GM08714 (cell line): ENCODE results near the gene MAN1C1.
A peak's percentile ranks its signal among the peaks of the same experiment; 100 is the strongest.

Source experiments
- H3K4me3 ChIP-seq: fragments of 200-500 bp; sonication (Bioruptor generic); 2 replicates; pipeline ENCODE4 v1.5.1; 2014; ENCODE audit warnings: mild to moderate bottlenecking, low read length, inconsistent platforms
- ZNF274 ChIP-seq: IDR thresholded peaks from 2 replicates; pipeline ENCODE4 v1.6.1; 2012; ENCODE audit warnings: mild to moderate bottlenecking, low read depth, low read length

Gene MAN1C1

DNA sequence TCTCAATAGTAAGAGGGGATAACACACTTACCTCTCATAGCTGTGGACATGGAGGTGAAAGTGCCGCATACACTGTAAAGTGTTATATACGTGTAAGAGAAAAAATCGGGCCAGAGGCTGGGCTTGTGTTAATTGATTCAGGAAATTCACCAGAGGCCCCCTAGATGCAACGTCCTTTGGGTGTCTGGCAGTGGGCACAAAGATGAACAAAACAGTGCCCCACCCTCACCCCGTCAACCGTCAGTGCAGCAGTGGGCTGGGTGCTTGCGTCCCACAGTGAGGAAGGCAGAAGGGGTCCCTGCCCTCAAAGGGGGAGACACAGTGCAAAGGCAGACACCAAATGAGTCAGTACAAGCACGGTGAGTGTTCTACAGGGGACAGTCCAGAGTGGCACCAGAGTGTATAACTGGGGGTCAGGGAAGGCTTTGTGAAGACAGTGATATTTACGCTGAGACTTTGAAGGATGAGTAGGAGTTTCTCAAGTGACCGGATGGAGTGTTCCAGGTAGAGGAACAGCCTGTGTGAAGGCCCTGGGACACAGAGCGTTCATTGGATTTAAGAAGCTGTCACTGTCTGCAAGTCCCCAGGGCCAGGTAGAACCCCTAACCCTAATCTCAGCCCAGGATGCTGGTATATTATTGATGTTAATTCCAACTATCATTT lies 196.6 kb downstream of the MAN1C1 start:
- TF ChIP-seq ZNF274: no peak
- no peak overlapping the region for H3K4me3 ChIP-seq

DNA sequence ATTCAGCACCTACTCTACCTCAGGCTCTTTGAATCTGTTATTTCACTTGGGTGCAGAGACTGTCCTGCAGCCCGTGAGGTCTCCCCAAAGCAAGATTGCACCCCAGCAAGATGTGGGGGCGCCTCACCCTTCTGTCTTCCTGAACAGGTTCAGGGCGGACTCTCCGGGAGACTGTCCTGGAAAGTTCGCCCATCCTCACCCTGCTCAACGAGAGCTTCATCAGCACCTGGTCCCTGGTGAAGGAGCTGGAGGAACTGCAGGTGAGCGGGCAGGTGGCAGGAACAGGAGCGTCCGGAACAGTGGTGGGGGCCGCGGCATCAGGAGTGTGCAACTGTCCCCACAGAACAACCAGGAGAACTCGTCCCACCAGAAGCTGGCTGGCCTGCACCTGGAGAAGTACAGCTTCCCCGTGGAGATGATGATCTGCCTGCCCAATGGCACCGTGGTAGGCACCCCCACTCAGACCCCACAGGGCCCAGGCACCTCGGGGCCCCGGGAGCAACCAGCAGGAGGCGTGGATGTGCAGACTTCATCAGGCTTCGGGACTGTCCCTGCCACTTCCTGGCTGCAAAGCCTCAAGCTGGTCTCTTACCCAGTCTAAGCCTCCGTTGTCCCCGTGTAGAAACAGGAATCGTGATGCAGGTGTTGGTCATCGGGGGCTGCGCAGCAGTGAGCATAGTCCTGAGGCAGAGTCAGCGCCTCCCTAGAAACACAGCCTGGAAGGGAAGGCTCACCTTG lies 197.3 kb downstream of the MAN1C1 start:
- H3K4me3 ChIP-seq: no peak overlapping the region
- TF ChIP-seq ZNF274: no peak

DNA sequence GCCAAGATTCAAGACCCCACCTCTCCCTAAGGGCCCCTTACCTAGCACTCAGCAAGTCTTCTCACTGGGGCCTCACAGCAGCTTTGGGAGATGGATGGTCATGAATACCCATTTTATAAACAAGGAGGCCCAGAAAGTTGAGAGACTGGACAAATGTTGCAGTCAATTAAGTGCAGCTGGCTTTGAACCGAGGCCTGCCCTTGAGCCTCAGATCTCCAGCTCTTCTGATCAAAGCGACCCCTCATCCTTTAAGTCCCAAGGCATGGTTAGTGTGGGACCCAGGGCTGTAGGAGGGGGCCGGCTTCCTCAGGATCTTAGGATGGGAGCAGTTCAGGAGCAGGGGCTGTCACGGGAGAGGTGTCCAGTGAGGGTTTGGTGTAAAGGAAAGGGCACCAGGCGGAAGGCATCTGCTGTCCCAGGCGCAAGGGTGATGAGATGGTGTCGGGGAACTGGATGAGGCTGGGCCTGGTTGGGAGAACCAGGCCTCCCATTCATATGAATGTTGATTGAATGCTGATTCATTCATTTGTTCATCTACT lies 198.0 kb downstream of the MAN1C1 start:
- H3K4me3 ChIP-seq: no peak overlapping the region
- no peak for TF ChIP-seq ZNF274

DNA sequence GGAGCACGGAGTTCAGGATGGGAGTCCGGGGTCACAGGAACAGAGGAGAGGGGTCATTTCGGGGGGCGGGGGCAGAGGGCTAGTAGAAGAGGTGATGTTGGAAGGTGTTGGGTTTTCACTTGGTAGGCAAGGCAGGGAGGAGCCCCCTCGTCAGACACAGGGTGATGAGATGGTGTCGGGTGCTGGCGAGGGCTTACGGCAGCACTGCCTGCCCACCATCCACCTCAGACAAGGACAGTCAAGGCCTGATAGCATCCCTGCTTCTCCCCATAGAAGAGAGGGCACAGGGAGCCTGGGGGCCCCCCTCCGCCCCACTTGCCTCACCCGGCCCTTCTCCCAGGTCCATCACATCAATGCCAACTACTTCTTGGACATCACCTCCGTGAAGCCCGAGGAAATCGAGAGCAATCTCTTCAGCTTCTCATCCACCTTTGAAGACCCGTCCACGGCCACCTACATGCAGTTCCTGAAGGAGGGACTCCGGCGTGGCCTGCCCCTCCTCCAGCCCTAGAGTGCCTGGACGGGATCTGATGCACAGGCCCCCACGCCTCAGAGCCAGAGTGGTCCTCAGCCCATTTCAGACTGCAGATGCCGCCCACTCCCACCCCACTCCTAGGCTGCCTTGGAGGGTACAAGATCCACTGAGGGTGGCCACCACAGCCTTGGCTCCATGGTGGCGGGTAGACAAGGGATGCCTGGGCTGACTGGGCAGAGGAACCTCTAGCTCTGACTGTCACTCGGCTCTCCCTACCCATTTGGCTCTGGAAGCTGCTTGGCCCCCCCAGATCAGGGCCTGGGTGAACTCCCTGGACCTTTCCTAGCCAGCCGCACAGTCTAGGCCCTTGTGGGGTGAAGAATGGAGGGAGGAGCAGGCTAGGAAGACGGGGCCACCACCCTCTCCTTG lies 198.9 kb downstream of the MAN1C1 start:
- no peak for TF ChIP-seq ZNF274
- H3K4me3 ChIP-seq: no peak overlapping the region

DNA sequence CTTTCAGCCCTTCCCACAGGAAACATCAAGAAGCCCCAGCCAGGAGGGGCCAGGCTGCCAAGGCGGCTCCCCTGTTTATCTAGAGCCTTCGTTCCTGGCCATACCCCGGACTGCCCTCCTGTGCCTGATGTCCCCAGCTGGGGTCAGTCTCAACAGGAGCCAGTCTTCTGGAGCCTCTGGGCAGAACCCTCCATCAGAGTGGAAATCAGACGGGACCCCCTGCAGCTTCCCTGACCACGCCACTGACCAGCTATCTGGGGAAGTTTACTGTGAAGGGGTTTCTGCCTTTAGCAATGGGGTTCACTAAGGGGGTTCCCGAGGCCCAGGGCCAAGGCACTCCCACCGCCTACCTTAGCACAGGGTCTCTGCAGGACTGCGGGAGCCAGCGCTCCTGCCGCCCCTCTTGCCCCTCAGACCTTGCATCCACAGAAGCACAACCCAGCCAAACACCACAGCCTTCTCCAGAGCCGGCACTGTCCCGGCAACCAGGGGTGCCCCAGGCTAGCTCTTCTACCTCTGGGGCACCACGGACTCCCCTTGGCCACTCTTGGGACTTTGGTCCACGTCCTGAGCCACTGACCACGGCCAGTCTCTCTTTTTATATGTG lies 199.6 kb downstream of the MAN1C1 start:
- no peak for TF ChIP-seq ZNF274
- H3K4me3 ChIP-seq: no peak overlapping the region

DNA sequence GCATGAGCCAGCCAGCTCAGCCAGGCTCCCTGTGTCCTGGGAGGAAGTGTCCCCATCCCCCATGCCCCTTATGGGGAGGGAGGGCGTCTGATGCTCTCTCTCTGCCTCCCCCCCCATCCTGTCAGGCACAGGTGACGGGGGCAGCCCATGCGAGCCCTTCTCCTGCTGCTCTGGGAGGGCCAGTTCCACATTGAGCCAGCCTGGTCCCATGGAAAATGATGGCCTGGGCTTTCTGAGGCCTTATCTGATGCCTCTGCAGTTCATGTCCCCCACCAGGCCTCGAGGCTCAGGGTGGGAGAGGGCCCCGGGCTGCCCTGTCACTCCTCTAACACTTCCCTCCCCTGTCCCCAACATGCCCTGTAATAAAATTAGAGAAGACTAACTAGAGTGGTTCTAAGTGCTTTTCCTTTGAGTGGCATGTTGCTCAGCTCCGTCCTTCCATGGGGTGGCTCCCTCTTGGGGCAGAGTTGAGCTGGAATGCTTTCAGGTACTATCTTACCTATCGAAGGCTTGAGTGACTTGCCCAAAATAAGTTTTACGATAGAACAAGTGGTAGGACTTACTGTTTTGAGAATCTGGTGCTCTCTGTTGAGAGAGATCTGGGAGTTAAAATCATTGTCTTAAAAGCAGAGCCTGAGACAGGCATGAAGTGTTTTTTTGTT lies 201.4 kb downstream of the MAN1C1 start:
- H3K4me3 ChIP-seq: no peak overlapping the region
- TF ChIP-seq ZNF274: no peak

DNA sequence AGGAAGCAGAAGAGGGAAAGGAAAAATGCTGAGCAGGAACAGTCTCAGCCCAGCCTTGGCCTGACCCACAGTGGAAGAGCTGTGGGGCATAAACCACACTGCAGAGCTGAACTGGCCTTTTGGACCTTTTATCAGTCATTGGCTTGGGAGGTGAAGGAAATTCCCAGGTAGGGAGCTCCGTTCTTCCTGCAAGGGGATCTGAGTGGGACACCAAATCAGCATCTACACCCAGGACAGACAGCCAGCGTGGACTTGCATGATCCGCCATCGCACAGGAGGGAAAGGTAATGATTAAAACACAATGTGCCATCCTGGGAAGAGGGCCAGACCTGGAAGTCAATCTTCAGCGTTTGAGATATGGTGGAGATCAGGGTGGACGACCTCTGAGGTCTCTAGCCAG lies 202.0 kb downstream of the MAN1C1 start:
- no peak for TF ChIP-seq ZNF274

DNA sequence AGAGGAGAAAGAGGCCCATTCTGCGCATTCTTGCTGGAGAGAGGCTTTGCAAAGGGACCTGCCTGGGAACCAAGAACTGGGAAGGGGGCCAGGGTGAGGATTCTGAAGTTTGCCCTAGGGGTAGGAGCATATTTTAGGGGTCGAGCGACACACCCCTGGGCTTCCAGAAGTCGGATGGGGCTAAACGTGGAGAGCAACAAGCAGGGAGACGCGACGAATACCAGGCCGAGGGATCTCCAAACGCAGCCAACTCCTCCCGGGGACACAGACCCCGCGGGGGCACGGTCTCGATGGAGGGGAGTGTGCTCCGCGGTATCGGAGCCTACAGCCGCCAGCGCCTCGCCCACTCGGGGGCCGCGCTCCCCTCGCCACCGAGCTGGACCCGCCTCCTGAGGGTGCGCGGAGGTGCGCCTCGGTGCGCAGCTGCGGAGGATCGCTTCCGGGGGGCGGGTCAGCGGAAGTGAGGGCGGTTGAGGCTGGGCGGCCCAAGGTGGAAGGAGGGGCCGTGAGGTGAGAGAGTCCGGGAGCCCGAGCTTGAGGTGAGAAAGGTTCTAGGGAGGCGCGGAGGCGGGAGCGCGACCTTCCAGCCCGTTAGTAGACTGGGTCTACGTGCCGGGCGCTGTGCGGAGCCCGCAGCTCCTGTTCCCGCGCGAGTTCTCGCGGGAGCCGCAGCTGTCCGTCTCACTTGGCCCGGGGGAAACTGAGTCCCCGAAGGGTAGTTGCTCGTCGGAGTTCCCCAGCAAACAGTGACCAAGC lies 203.1 kb downstream of the MAN1C1 start, which contains the start of gene MTFR1L:
Gene MTFR1L (plus strand): TSS at position 464 of the 756 bp plus-strand sequence. CDS start 3,151 bp downstream, outside the sequence.
- H3K4me3 ChIP-seq: peak within 1 kb of the TSS; percentile 57
- TF ChIP-seq ZNF274: no peak

More for the DNA sequence above, 202.0 kb downstream of the MAN1C1 start:
- H3K4me3 ChIP-seq: no peak overlapping the region

DNA sequence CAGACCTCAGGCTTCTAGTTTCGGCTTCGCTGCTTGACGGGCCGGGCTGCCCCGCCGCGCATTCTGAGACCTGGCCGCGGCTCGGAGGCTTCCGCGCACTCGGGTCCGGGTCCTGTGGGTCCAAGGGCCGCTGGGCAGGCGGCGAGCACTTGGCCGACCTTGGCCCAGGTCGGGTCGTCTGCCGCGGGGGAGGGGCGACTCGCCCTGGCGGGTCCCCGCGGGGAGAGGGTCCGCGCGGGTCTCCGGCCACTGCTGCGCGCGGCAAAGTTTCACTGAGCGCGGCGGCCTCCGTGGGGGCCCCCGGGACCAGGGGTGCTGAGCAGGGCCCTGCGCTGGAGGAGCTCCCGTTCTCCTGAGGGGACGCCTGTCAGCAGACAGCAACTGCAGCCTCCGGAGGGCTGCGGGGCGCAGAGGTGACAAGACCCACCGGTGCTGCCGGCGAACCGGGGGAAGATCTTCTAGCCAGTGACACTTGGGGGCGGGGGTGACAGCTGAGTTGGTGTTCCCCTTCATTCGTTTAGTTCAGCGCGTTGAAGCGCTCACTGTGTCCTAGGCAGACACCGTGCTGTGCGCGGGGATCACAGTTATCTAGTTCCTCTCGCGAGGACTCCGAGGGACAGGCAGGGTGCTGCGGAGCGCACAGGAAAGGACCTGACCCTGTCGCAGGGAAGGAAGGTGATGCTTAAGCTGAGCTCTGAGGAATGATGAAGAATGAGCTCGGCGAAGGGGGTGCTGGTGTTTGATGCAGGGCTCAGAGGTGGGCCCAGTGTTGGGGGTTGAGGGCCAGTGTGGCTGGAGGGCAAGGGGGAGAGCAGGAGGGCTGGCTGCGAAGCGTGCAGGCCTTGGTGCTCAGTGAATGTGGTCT lies 203.9 kb downstream of the MAN1C1 start:
- no peak for TF ChIP-seq ZNF274
- peak overlapping the region; percentile 57 for H3K4me3 ChIP-seq

DNA sequence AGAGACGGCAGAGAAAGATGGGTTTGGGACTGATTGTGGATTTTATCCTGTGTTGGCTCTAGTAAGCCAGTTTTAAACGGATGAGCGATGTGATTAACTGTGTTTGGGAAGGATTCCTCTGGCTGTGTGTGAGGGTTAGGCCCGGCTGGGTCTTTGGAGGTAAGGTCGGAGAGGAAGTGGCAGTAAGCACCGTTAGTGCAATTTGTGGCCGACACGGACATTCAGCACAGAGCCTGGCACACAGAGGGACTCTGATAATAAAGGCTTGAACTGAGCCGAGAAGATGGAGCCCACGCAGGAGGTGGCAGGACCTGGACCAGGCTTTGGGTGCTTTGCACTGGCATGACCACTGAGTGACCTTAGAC lies 204.5 kb downstream of the MAN1C1 start:
- no peak for TF ChIP-seq ZNF274
- peak overlapping the region; percentile 57 for H3K4me3 ChIP-seq

DNA sequence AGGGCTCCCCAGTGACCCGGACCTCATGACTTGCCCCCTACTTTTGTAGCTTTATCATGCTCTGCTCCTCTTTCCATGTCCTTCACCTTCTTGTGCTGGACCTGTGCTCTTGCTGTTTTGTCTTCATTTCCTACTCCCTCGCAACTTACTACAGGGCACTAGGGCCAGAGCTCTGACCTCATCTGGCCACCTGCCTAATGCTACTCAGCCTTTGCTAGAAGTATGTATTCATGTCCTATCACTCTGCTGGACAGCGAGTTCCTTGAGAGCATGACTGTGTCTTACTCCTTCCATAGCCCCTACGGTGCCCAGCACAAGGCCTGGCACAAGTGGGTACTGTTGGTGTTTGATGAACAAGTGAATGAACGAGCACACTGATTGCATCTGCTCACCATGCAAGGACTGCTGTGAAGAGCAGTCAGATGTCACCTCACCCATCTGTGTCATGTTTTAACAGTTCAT lies 205.1 kb downstream of the MAN1C1 start:
- no peak for TF ChIP-seq ZNF274
- peak overlapping the region; percentile 57; the same call in 1 of the 2 replicates for H3K4me3 ChIP-seq

DNA sequence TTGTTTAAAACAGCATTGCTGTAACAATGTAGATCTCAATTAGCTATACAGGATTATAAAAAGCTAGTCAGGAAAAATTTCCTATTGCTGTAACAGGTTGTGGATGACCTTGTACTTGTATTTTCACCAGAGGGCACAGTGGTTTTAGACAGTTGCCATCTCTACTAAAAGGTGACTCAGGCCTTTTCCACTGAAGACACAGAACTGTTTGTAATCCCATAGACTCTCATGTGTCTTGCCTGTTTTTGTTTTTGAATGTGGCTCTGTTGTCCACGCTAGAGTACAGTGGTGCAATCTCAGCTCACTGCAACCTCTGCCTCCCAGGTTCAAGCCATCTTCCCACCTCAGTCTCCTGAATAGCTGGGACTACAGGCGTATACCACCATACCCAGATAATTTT lies 209.0 kb downstream of the MAN1C1 start:
- TF ChIP-seq ZNF274: no peak
- no peak overlapping the region for H3K4me3 ChIP-seq
